Osteocyte (in vitro differentiated cells): ENCODE results near the gene MYO7B. TPM values are rescaled to one million over a fixed set of nuclear protein-coding genes. Genes with fewer than 3 reads are reported as not detected.

Experiments used
- DNase-seq: peaks from one replicate; pipeline ENCODE4 v3.0.0; 2021; ENCODE audit warnings: mixed read lengths; ENCODE audit not compliant: unreplicated experiment; ENCODE audit errors: extremely low spot score
- H3K27ac Mint-ChIP-seq: one replicate; pipeline ENCODE4 v1.8.0; 2021; ENCODE audit warnings: mild to moderate bottlenecking, mixed read lengths; ENCODE audit not compliant: unreplicated experiment
- H3K27me3 Mint-ChIP-seq: one replicate; pipeline ENCODE4 v1.8.0; 2021; ENCODE audit warnings: mixed read lengths; ENCODE audit not compliant: unreplicated experiment
- H3K36me3 Mint-ChIP-seq: one replicate; pipeline ENCODE4 v1.8.0; 2021; ENCODE audit warnings: mixed read lengths; ENCODE audit not compliant: unreplicated experiment
- H3K4me1 Mint-ChIP-seq: one replicate; pipeline ENCODE4 v1.8.0; 2021; ENCODE audit warnings: mixed read lengths; ENCODE audit not compliant: unreplicated experiment
- H3K4me3 Mint-ChIP-seq: one replicate; pipeline ENCODE4 v1.8.0; 2021; ENCODE audit warnings: mild to moderate bottlenecking, moderate library complexity, mixed read lengths; ENCODE audit not compliant: unreplicated experiment
- H3K9me3 Mint-ChIP-seq: one replicate; pipeline ENCODE4 v1.8.0; 2021; ENCODE audit warnings: mixed read lengths; ENCODE audit not compliant: unreplicated experiment
- total RNA-seq: library from RNA; stranded (reverse); gene quantifications from 2 replicates; pipeline ENCODE4 v1.2.1, GENCODE V29; 2021
- TF ChIP-seq, protein P1 (sequence below): fragments of 200-600 bp; sonication (generic); IDR thresholded peaks from 2 replicates; pipeline ENCODE4 v1.5.0; 2021; ENCODE audit warnings: antibody characterized with exemption, mild to moderate bottlenecking, moderate library complexity

The MYO7B gene
- total RNA-seq, 1 donor from 2014 or later: not detected

DNA sequence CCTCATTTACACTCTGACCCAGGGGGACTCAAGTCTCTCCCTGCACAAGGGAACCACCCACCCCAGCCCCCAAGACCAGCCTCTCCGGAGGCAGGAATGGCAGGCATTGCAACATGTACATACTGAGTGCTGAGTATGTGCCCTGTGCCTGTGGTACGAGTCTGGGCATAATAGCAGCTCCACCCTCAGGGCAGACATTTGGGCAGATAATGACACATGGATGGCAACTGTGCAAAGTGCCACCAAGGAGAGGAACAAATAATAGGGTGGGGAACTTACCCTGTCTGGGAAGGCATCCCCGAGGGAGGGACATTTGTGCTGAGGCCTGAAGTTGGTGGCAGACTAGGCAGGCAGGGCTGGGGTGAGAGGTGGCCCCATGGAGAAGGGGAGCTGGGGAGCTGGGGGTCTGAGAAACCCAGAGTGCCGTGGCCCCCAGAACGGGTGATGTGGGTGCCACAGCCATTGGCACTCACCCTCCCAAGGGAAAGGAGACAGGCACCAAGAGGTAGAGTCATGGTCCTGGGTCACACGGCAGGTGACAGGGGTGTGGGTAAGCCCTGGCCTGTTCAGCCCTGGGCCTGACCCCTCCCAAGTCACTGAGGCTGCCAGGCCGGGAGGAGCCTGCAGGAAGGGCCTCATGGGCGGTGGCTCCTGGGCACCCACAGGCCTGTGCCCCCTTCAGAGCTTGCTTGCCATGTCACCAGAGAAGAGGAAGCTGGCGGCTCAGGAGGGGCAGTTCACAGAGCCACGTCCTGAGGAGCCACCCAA is 94.8 kb downstream of the MYO7B start:
- H3K4me3 Mint-ChIP-seq: no peak overlapping the region
- H3K9me3 Mint-ChIP-seq: no peaks in the 10 kb centered on the region
- H3K27ac Mint-ChIP-seq: no peak overlapping the region
- TF ChIP-seq, protein P1, sequence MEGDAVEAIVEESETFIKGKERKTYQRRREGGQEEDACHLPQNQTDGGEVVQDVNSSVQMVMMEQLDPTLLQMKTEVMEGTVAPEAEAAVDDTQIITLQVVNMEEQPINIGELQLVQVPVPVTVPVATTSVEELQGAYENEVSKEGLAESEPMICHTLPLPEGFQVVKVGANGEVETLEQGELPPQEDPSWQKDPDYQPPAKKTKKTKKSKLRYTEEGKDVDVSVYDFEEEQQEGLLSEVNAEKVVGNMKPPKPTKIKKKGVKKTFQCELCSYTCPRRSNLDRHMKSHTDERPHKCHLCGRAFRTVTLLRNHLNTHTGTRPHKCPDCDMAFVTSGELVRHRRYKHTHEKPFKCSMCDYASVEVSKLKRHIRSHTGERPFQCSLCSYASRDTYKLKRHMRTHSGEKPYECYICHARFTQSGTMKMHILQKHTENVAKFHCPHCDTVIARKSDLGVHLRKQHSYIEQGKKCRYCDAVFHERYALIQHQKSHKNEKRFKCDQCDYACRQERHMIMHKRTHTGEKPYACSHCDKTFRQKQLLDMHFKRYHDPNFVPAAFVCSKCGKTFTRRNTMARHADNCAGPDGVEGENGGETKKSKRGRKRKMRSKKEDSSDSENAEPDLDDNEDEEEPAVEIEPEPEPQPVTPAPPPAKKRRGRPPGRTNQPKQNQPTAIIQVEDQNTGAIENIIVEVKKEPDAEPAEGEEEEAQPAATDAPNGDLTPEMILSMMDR: no peak
- no peak for DNase-seq
- no peaks in the 10 kb centered on the region for H3K27me3 Mint-ChIP-seq
- peaks cover 6% of the 10 kb centered on the region for H3K4me1 Mint-ChIP-seq
- H3K36me3 Mint-ChIP-seq: no peaks in the 10 kb centered on the region

DNA sequence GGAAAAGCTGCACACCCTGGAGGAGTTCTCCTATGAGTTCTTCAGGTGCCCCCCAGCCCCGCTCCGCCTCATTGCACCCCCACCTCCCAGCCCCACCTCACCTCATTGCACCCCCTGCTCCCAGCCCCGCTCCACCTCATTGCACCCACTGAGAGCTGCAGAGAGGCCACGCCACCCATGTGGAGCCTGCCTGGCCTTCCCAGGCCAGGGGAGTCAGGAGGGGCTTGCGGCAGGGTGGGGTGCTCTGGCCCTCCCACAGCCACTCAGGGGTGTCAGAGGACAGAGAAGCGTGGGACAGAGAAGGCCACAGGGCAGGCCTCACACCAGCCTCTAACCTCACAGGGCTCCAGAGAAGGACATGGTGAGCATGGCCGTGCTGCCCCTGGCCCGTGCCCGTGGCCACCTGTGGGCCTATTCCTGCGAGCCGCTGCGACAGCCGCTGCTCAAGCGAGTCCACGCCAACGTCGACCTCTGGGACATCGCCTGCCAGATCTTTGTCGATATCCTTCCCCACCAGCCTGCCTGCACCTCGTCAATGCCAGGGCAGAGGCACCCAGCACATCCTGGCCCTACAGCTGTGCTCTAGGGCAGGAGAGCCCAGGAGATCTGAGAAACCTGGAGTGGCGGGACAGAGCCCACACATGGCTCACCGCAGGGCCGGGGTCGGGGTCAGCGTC is 95.5 kb downstream of the MYO7B start:
- no peak overlapping the region for H3K27ac Mint-ChIP-seq
- H3K4me3 Mint-ChIP-seq: no peak overlapping the region
- H3K36me3 Mint-ChIP-seq: no peaks in the 10 kb centered on the region
- peaks cover 6% of the 10 kb centered on the region for H3K4me1 Mint-ChIP-seq
- no peaks in the 10 kb centered on the region for H3K27me3 Mint-ChIP-seq
- TF ChIP-seq, protein P1: no peak
- no peaks in the 10 kb centered on the region for H3K9me3 Mint-ChIP-seq
- no peak for DNase-seq

DNA sequence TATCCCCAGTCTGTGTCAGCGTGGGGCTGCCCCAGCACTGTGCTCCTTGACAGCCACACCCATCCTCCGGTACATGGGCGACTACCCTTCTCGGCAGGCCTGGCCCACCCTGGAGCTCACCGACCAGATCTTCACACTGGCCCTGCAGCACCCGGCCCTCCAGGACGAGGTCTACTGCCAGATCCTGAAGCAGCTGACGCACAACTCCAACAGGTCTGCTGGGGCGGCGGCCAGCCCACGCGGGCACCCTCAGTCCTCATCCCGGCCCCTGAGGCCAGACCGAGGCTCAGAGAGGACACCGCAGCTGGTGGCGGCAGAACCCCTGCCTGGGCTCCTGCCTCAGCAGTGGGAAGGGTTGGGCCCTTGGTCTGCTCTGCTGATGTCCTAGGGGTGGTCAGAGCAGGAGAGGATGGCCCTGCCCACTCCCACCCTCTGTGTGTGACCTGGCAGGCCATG is 96.1 kb downstream of the MYO7B start:
- H3K27me3 Mint-ChIP-seq: no peaks in the 10 kb centered on the region
- DNase-seq: no peak
- H3K4me3 Mint-ChIP-seq: no peak overlapping the region
- no peak overlapping the region for H3K27ac Mint-ChIP-seq
- H3K36me3 Mint-ChIP-seq: no peaks in the 10 kb centered on the region
- peaks cover 8% of the 10 kb centered on the region for H3K4me1 Mint-ChIP-seq
- no peaks in the 10 kb centered on the region for H3K9me3 Mint-ChIP-seq
- TF ChIP-seq, protein P1: no peak

DNA sequence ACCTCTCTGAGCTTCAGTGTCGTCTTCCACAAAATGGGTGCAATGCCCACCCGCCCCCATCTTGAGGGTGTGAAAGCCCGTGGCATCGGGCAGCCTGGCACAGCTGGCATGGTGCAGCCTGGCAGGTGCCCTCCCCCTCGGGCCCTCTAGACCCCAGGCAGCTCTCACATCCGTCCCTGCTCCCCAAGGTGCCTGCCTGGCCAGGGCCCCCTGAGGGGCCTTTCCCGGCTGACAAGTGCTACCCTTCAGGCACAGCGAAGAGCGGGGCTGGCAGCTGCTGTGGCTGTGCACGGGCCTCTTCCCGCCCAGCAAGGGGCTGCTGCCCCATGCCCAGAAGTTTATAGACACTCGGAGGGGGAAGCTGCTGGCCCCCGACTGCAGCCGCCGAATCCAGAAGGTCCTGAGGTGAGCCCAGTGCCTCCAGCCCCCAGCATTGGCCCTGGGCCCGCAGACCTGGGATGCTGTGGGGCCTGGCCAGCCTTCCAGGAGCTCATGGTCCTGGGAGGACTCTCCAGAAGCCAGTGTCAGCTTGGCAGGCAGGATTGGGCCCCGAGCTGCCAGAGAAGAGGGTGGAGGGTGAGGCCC is 96.6 kb downstream of the MYO7B start:
- Mint-ChIP-seq H3K27ac (no peak overlapping the region), H3K36me3 (no peaks in the 10 kb centered on the region), H3K9me3 (no peaks in the 10 kb centered on the region), H3K27me3 (no peaks in the 10 kb centered on the region), H3K4me1 (peaks cover 12% of the 10 kb centered on the region), H3K4me3 (no peak overlapping the region)
- no peak for DNase-seq
- TF ChIP-seq, protein P1: no peak
